NCI-H2227 (cell line): ENCODE results near the gene ZDHHC14.

ENCODE experiments used
- DNase-seq: peaks from one replicate; lab custom pipeline; 2025; ENCODE audit not compliant: unreplicated experiment; lab: John Stamatoyannopoulos, UW

The ZDHHC14 gene

DNA sequence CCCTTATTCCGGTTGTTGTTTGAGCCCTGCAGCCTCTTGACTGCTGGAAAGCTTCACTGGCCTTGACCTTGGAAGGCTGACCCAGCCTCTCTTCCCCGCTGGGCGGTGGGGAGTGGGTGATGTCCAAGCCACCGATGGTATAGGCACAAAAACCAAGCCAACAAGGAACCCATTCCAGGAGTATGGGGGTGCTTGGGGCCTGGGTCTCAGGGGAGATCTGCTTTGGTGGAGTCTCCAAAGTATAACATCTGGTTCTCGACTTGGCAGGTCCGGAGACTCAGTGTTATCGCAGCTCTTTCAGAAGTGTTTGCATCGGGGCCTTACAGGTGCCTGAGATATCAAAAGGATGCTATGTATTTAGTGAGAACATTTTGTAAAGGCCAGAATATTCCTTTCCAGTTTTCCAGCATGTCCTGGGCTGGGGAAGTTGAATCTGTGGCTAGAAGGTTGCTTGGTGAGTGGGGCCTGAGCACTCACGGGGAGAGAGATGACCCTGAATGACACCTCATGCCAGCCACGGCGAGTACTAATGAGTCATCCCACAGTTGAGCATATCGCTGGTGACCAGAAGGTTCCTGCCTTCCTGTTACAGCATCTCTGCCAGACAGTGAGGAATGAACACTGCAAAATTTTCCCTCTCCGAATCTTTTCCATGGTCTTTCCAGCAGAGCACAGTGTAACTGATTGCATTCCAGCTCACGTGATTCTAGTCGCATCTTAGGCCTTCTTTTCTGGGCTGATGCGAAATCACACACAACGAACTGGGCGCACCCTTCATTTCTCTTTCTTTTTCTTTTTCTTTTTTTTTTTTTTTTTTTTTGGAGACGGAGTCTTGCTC, 133.9 kb downstream of the ZDHHC14 start:
- no peak for DNase-seq

DNA sequence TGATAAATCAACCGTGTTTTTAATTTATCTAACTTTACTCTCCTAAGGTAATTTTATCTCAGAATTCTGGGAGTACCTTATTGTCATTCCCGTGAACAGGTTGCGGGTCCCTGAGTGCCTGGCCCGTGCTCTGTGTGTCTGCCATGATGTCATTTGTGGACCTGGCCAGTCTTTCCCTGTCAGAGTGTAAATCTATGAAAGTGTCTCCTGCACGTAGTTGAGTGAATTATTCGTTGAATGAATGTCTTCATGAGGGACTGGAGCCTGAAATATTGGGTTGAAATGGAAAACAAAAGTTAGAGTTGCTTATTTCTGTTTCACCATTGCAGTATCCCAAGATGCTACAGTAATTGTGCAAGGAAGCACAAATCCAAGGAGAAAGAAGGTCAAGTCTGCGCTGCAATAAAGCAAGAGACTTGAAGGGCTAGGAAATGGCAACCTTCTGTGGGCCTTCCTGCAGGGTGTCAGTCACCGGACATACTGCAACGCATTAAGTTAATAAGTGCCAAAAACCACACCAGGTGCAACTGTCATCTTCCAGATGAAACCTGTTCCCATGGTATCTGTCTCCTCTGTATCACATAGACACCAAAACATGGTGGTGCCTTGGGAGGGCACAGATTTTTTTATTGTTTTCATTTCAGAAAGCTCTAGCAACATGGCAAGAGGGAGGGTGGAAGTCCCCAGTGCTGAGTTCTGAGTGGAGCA, 135.5 kb downstream of the ZDHHC14 start:
- no peak for DNase-seq

DNA sequence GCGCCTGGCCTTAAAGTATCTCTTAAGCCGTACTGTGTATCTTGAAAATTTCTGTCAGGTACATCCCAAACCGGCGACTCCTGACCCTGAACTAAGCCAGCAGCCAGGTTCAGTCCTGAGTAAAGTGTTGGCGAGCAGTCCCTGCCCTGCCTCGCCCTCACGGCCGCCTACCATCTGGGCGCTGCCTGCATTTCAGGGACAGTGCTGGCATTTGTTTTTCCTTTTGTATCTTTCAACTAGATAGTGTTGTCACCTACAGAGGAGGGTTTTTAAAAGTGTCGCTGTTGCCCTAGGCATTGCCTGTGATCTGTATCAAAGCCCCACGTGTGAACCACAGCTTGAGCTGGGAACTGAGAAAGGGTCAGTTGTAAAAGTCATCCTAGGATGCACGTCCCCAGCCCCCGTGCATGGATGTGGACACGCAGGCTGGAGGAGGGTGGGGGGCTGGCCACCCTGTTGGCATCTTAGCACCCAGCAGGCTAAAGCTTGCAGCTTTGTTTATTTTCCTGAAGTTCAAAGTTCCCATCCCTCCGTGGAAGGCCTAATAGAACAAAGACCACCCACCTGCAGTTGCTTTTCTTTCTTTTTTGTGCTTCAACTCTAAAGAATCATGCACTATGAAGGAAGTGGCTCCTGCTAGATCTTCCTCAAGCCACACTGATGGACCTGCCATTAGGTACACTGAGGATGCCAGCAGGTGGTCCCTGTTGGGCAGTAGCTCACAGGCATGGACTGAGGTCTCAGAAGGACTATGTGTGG, 136.8 kb downstream of the ZDHHC14 start:
- DNase-seq, result no peak

DNA sequence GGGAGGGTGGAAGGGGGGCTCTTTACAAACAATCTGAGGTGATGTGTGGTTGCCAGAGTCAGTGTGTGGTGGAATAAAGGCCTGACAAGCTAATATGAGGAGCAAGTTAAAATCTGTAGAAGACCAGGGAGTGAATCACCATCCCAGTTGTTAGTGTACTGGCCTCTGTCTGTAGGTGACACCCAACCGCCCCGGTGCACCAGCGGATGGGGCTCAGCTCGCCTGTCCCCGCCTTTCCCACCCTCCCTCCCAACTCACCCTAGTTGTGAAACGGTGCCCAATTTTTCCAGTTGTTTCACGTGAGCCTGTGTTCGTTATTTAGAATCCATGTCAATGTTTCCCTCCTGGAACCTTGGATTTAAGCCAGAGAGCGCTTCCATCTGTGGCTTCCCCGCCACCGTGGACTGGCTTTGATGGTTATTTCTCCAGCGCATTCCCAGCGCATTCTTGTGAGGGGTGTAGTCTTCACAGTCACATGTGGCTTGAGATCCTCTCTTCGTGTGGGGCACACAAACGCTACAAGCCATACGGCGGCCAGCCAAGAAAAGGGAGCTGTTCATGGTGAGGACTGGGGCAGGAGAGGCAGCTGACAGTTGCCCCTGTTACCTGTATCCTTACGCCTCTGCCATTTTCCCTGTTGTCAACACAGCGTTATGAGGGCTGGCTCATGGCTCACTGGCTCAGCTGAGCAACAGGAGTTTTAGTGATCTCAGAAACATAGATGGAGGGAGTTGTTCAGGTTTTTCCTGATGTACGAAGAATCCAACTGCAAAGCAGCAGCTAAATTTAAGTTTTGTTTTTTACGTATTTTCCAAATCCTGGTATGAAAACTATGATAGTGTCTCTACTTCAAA, 137.6 kb downstream of the ZDHHC14 start:
- DNase-seq, result no peak

DNA sequence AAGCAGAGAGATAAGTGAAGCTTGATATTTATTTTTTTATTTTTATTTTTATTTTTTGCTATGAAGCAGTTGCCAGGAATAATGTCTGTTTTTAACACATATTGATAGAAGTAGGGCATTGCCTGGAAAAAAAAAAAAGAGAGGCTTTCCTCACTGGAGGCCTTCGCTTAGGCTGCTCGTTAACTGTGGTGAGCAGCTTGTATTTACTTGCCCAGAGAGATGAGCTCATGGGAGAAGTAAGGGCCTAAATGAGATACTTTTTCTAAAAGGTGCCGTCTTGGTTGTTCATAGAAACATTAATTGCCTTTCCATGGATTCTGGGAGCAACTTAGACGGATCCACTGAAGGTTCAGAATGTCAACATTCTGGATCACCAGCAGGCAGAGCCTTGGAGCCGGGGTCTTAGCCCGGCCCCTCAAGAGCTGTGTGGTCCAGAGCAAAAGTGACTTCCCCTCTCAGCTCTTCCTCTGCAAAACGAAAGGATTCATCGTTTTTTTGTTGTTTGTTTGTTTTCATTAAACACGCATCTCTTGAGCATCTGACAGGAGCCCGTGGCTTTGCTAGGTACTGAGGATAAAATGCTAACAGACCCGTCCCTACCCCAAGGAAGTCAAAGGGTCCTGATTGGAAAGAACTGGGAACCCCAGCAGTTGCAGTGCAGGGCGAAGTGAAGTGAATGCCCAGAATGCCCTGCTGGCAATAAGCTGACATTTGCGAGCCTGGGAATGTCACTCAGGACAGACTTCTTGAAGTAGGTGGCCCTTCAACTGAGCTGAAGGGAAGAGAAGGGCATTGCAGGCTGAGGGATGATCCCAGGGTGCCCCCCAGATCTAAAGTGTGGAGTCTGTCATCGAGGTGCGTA, 138.5 kb downstream of the ZDHHC14 start:
- no peak for DNase-seq

DNA sequence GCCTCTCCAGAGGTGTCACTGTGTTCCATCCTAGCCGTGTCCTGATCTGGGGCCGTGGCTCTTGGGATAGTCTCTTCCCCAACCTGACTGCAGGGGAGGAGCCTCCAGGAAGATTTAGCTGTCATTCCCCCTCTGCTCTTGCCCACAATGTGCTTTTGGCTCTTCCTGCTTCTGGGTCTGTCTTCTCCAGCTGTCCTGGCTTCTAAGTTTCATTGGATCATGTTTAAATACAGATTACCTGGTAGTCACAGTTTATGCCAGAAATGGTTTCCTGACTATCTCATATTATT, 139.1 kb downstream of the ZDHHC14 start:
- no peak for DNase-seq

DNA sequence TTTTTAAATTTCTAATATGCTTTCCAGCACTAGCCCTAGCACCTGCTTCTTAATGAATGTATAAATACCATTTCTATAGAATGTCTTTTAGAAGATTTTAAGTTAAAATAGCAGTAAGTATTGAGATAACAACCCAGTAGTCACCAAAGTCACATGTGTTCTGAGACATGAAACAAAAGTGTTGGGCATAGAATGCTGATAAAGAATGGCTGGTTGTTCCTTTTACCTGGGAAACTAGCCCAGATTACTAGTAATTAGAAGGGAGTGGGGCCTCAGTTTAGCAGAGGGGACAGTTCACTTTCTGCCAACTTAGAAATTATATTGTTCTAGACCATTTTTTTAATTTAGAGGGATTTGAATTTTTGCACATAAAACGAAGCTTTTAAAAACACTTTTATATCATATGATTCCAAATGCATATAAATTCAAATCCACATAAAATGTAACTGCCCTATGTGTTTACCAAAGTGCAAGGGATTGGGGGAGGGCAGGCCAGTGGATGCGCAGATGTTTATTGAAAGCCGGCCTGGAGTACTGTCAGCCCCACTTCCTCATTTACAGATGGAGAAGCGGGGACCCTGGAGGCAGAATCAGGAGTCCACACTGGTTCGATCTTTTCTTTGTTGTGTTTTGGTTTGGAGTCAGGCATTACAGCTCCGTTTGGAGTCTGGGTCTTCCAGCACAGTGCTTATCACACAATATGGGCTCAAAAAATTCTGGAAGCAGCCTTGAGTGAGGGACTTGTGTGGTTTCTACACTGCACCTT, 139.8 kb downstream of the ZDHHC14 start:
- DNase-seq, result no peak

DNA sequence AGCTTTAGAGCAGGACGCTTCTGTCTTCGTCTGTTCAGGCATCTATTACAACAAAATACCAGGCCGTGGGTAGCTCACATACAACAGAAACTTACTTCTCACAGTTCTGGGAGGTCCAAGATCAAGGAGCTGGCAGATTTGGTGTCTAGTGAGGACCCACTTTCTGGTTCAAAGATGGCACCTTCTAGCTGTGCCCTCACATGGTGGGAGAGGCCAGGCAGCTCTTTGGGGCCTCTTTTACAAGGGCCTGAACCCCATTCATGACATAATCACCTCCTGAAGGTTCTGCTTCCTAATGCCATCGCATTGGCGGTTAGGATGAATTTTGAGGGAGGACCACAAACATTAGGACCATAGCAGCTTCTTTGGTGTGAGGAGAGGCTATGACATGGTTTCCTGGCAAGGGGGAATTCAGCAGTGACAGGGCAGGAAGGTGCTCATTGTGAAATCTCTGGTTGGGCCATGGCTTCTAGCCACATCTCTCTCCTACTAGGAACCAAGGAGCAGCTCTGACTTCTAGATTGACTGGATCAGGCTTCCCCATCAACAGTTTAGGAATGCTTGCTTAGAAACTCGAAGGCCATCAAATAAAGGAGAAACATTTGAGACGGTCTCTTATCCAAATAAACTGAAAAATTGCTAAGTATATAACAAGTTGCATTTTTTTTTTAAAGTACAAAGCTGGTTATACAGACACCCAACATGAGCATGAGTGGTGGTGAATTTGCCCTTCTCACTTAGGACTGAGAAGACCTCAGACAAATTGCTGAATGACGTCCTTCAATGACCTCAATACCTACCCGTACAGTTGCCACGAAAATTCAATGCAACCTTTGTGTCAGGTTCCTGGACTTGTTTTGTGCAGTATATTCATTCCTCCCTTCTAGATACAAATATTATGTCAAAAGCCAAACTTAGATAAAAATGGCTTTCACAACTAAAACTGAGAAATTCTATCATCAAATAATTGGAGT, 140.7 kb downstream of the ZDHHC14 start:
- no peak for DNase-seq

DNA sequence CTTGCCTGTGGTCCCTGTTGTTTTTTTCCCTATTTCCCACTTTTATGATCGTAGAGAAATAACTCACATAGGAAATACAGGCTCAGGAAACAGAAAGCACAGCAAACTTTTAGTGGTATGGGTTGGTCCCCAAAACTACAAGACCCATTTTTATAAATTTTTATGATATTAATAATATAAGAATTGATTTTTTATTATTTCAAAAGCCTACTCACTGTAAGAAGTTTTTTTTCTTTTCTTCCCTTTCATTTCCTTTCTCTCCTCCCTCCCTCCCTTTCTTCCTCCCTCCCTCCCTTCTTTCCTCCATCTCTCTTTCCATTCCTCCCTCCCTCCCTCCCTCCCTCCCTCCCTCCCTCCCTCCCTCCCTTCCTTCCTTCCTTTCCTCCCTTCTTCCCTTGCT, 141.5 kb downstream of the ZDHHC14 start:
- DNase-seq, result no peak

DNA sequence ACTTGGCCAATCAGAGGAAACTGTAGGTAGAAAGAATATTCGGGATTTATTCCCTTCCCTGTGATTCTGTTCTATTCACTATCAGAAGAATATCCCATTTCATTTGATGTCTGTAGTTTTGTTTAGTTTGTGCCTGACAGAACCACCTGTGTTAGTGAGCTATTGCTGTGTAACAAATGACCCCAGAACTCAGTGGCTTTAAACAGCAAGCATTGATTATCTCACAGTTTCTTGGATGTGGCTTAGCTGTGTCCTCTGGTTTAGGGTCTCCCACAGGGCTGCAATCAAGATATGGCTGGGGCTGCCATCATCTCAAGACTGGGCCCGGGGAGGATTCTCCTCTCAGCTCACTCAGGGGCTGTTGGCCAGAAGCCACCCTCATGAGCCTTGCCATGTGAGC, 143.7 kb downstream of the ZDHHC14 start:
- no peak for DNase-seq

DNA sequence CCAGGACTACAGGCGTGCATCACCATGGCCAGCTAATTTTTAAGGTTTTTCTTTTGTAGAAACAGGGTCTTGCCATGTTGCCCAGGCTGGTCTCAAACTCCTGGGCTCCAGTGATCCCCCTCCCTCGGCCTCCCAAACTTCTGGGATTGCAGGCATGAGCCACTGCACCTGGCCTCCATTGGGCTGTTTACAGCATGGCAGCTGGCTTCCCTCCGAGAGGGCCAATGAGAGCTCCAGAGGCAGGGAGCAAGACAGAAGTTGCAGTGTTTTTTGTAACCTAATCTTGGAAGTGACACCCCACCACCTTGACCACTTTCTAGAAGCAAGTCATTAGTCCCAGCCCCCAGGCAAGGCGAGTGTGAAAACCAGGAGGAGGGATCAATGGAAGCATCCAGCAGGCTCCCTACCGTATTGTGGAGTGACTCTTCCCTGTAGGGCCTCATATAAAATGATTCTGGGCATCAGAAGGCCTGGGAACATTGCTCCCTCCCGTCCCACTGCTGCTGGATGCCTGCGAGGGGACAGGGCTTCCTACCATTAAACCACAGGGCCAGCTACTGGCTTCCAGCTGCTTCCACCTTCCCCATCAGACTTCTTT, 144.4 kb downstream of the ZDHHC14 start:
- no peak for DNase-seq

DNA sequence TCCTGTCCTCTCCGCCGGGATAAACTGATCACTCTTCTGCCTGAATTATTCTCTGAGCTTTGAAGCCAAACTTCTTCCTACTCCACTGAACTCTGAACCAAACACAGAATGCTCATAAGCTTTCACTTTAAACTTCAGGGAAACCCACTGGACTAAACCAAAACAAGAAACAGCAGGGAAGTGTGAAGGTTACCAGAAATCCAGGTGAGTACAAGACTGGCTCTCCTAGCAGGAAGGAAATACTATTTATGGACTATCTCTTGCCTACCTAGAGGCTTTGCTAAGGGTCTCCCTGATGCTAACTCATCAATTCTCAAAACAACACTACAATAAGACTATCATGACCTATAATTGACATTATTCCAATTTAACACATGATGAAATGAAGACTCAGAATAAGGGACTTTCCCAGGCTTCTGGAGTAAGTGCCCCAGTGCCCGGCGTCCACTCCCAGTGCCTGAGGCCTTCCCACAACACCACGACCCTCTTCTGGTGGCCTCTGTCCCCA, 145.0 kb downstream of the ZDHHC14 start:
- DNase-seq, result no peak

DNA sequence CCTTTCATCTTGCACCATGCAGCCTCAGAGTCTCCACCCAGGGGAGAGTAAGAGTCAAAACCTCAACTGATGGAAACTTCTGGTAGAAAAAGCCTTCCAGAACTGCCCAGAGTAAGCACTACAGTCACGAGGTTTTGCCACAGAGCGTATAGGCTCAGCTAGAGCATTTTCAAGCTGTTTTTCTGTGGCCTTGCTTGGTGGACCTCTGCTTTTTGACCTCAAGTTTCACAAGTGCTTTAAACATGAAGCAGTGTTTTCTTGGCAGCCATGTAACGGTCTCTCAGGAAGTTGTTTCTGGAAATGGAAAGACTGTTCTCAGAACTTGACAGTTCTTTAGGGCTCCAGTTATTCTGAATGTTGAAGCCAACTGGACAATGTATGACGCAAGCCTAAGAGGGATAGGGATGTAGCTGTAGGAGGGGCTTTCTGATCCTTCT, 146.5 kb downstream of the ZDHHC14 start:
- DNase-seq, result no peak

DNA sequence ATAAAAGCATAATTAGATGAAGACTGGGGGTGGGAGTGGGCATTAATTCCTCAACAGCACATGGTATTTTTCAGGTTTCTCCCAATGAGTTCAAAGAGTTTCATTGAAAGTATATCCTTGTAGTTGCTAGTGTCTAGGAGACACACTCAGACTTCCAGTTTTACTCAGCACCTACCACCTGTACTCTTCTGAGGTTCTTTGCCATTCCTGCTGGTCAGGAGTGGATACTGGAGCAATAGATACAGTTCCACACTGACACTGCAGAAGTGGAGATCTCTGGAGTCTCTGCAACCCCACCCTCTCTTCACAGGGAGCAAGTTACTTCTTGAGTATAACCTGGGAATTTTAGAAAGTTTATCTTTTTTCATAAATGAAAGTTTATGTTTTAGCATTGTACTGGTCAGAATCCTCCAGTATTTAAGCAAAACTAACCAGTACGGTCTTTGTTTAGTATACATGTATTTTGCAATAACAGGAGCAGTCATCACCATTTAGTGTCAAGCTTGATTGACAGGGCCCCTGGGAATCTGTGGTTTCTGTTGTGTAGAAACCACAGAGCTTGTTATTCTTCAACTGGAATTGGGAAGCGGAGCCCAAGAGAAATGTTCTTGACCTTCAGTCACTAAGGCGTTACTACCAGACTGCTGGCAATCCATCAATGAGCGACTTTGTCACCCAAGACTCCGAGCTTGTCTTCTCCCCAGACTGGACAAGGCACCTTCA, 148.1 kb downstream of the ZDHHC14 start:
- no peak for DNase-seq

DNA sequence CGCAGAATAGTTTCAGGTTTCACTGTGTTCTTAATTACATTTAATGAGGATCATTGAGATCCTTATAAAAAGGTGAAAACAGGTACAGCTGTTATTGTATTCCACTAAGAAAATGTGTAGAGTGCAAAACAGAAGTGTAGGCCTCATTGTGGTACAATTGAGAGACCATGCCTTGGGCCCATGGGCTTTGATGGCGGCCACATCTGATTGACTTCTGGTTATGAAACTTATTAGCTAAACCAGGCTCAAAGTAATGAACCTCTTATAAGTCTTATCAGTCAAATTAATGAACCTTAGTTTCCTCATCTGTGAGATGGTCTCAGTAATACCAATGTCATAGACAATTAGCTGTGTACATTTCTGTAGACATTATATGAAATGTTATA, 148.7 kb downstream of the ZDHHC14 start:
- no peak for DNase-seq

DNA sequence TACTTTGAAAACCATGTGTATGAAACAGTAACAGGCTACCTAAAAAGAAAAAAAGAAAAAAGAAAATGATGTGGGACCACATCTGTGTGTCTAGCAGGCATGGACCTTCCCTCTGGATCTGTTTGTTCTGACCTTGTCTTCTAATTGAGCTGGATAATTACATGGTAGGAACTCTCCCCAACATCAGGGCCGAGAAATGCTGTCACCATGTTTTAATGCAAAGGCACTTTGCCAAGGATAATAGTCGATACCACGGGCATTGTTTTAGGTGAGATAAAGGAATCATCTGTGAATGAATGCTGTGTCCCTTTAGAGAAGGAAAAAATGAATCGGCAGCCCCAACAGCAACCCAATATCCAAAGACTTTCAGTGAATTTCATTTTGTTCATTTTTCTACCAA, 149.1 kb downstream of the ZDHHC14 start:
- DNase-seq, result peak; percentile 47

DNA sequence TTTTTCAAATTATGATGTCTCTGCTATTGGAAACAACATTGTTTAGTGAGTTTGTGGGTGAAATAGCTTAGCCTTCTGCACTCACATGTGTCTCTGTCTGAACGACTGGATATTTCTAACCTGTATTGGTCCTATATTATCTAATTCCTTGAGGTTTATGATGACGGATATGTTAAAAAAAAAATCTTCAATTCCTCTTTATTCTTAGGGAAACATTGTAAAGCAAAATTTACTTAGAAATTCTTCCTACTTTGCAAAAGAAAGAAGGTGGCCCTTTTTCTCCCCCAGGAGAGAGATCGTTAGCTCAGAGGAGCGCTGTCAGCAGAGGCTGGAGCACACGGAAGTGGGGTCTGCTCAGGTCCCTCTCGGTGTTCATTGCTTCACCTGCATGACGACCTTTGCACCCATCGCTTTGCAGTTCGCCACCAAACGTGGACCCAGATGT, 149.8 kb downstream of the ZDHHC14 start:
- no peak for DNase-seq
